Osteoblast (primary cell): ENCODE results near the gene SMAD4. TPM values are rescaled to one million over a fixed set of nuclear protein-coding genes. Genes with fewer than 3 reads are reported as not detected.

Experiments used
- DNase-seq: peaks from one replicate; pipeline ENCODE4 v3.0.0; 2011; ENCODE audit warnings: low spot score, mixed read lengths; ENCODE audit not compliant: insufficient read length; ENCODE audit errors: missing footprints
- H2AFZ ChIP-seq: 2 replicates; pipeline ENCODE4 v1.6.0; 2011; ENCODE audit warnings: mild to moderate bottlenecking, low read length
- H3K27ac ChIP-seq: 2 replicates; pipeline ENCODE4 v1.5.1; 2011; ENCODE audit warnings: mild to moderate bottlenecking, low read depth, low read length, moderate library complexity
- H3K27me3 ChIP-seq: 2 replicates; pipeline ENCODE4 v1.6.0; 2012; ENCODE audit warnings: mild to moderate bottlenecking, control low read depth, inconsistent platforms, low read length, moderate library complexity; ENCODE audit not compliant: insufficient read depth
- H3K36me3 ChIP-seq: 2 replicates; pipeline ENCODE4 v1.5.1; 2011; ENCODE audit warnings: mild to moderate bottlenecking, low read length, control low read depth, moderate library complexity; ENCODE audit not compliant: insufficient read depth
- H3K4me1 ChIP-seq: 2 replicates; pipeline ENCODE4 v1.5.1; 2011; ENCODE audit warnings: mild to moderate bottlenecking, low read length, control low read depth, moderate library complexity; ENCODE audit not compliant: insufficient read depth
- H3K4me2 ChIP-seq: 2 replicates; pipeline ENCODE4 v1.6.0; 2011; ENCODE audit warnings: mild to moderate bottlenecking, low read length; ENCODE audit not compliant: insufficient read depth
- H3K4me3 ChIP-seq: fragments of 200-600 bp; sonication (generic); 3 replicates; pipeline ENCODE4 v1.5.1; 2012; ENCODE audit warnings: mild to moderate bottlenecking, low read length, inconsistent platforms; ENCODE audit not compliant: insufficient read depth
- H3K79me2 ChIP-seq: 2 replicates; pipeline ENCODE4 v1.6.0; 2012; ENCODE audit warnings: mild to moderate bottlenecking, low read length, control low read depth, inconsistent platforms; ENCODE audit not compliant: insufficient read depth
- H3K9me3 ChIP-seq: 2 replicates; pipeline ENCODE4 v1.5.1; 2011; ENCODE audit warnings: low read depth, low read length, control low read depth
- H4K20me1 ChIP-seq: 2 replicates; pipeline ENCODE4 v1.6.0; 2012; ENCODE audit warnings: mild to moderate bottlenecking, low read length, control low read depth; ENCODE audit not compliant: insufficient read depth
- CTCF ChIP-seq: IDR thresholded peaks from 2 replicates; pipeline ENCODE4 v1.5.1; 2011; ENCODE audit warnings: mild to moderate bottlenecking, low read depth, low read length, moderate library complexity; ENCODE audit errors: extremely low read depth
- total RNA-seq: library from RNA; depleted of rRNA; stranded (reverse); fragments of >200 nt; gene quantifications from 2 replicates; pipeline ENCODE4 v1.2.3, GENCODE V29; 2012

Gene SMAD4
- total RNA-seq, 1 donor: 121 TPM

- H2AFZ ChIP-seq: peak overlapping the region; percentile 78
- H3K27me3 ChIP-seq: no peaks in the 10 kb centered on the region
- peaks cover 42% of the 10 kb centered on the region for H4K20me1 ChIP-seq
- peaks cover 4% of the 10 kb centered on the region for H3K36me3 ChIP-seq
- peak overlapping the region; percentile 96 for H3K4me2 ChIP-seq
- no peak for TF ChIP-seq CTCF
- peaks cover 31% of the 10 kb centered on the region for H3K4me1 ChIP-seq
- peak; percentile 93 for DNase-seq
- H3K27ac ChIP-seq: peak overlapping the region; percentile 97
- peaks cover 78% of the 10 kb centered on the region for H3K79me2 ChIP-seq
- peak overlapping the region; percentile 91 for H3K4me3 ChIP-seq
- H3K9me3 ChIP-seq: no peaks in the 10 kb centered on the region
Measured at GRCh38 chr18:51030537-51031258, 685 bp downstream of the SMAD4 start.

- Histone ChIP-seq H3K27ac (peak overlapping the region; percentile 34), H2AFZ (no peak overlapping the region), H3K36me3 (peaks cover 4% of the 10 kb centered on the region), H4K20me1 (peaks cover 47% of the 10 kb centered on the region), H3K4me3 (peak overlapping the region; percentile 91), H3K9me3 (no peaks in the 10 kb centered on the region), H3K4me1 (peaks cover 37% of the 10 kb centered on the region), H3K27me3 (no peaks in the 10 kb centered on the region), H3K4me2 (peak overlapping the region; percentile 96), H3K79me2 (peaks cover 85% of the 10 kb centered on the region)
- no peak for DNase-seq
- no peak for TF ChIP-seq CTCF
Measured at GRCh38 chr18:51032193-51032592, 2.2 kb downstream of the SMAD4 start.

- no peaks in the 10 kb centered on the region for H3K27me3 ChIP-seq
- no peak overlapping the region for H3K27ac ChIP-seq
- peaks cover 99% of the 10 kb centered on the region for H3K79me2 ChIP-seq
- no peaks in the 10 kb centered on the region for H3K9me3 ChIP-seq
- H3K4me1 ChIP-seq: peaks cover 25% of the 10 kb centered on the region
- H3K4me3 ChIP-seq: no peak overlapping the region
- peaks cover 70% of the 10 kb centered on the region for H4K20me1 ChIP-seq
- no peak for DNase-seq
- no peak overlapping the region for H2AFZ ChIP-seq
- peaks cover 4% of the 10 kb centered on the region for H3K36me3 ChIP-seq
- peak overlapping the region; percentile 29 for H3K4me2 ChIP-seq
- no peak for TF ChIP-seq CTCF
Measured at GRCh38 chr18:51037230-51037629, 7.2 kb downstream of the SMAD4 start.

GRCh38 chr18:51038110-51038509 lies 8.1 kb downstream of the SMAD4 start:
- peaks cover 68% of the 10 kb centered on the region for H4K20me1 ChIP-seq
- H3K36me3 ChIP-seq: peaks cover 4% of the 10 kb centered on the region
- no peak overlapping the region for H2AFZ ChIP-seq
- H3K4me2 ChIP-seq: peak overlapping the region; percentile 29
- peaks cover 99% of the 10 kb centered on the region for H3K79me2 ChIP-seq
- H3K4me3 ChIP-seq: no peak overlapping the region
- no peak for TF ChIP-seq CTCF
- no peaks in the 10 kb centered on the region for H3K27me3 ChIP-seq
- H3K27ac ChIP-seq: peak overlapping the region; percentile 38
- H3K9me3 ChIP-seq: no peaks in the 10 kb centered on the region
- peaks cover 18% of the 10 kb centered on the region for H3K4me1 ChIP-seq
- no peak for DNase-seq
